ENCODE data around the gene SPSB2.

DNA sequence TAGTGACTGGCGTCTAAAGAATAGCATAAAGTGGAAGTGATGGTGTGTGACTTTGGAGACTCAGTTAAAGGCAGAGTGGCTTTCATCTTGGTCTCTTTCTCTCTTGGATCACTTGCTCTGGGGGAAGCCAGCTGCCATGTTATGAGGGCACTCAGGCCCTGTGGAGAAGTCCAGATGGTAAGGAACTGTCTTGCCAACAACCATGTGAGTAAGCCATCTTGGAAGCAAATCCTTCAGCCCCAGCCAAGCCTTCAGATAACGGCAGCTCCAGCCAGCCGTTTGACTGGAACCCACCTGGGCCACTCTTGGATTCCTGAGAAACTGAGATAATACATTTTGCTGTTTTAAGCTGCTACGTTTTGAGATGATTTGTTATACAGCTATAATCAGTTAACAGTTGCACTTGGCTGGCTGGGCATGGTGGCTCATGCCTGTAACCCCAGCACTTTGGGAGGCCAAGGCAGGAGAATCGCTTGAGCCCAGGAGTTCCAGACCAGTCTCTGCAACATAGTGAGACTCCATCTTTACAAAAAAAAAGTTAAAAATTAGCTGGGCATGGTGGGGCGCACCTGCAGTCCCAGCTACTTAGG is 23.8 kb upstream of the SPSB2 start:
- TF ChIP-seq EZH2 (IDR thresholded peaks at IDR 0.05): no peak
- TF ChIP-seq POLR2AphosphoS5 (IDR thresholded peaks at IDR 0.05; ENCODE audit: borderline replicate concordance, low read depth, low read length): no peak
